HG03457 (cell line): ENCODE measurements around the gene FIGNL1.

Experiments
- ATAC-seq: cut with Tn5 transposase; IDR thresholded peaks from one replicate; pipeline ENCODE4 v1.9.1; 2021; ENCODE audit warnings: moderate number of reproducible peaks; ENCODE audit not compliant: unreplicated experiment

FIGNL1 gene

GRCh38 chr7:50449881-50450589 lies at the start of gene FIGNL1:
TSS of gene FIGNL1 (minus strand) at chr7:50450350. CDS start at chr7:50447287, 3,063 bp downstream.
- peak; percentile 86 for ATAC-seq

DNA sequence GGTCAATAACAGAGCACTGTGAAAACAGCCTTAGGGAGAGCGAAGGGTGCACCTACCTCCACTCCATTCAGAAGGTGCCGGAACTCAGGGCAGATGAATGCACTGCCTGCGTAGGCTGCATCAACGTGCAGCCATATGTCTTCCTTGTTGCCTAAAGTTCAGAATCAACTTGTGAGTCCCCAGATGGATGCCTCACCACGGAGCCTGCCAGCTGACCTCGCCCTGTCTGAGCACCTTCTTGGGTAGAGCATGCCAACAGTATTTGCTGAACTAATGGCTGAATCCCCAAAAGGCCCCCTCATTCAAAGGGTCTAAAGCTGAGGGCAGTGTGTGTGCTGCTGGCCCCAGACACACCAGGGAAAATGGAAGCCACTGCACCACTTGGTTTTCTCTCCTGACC lies 48.9 kb upstream of the FIGNL1 start:
- no peak for ATAC-seq

DNA sequence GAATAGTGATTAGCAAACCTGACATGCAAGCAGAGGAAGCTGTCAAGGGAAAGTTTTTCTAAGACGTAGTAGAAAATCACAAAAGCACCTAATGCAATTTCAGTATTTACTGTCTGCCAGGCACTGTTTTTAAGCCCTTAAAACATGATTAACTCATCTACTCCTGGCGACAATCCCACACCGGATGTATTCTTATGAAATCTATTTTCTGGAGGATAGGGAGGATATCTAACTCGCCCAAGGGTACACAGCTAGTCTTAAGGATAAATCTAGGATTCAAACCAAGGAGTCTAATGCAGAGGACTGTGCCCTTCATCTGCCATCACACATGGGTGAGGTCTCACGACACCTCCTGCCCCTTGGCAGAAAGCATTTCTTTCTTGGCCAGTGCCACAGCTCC lies 47.8 kb upstream of the FIGNL1 start:
- ATAC-seq, result no peak

- ATAC-seq, result no peak
Measured at GRCh38 chr7:50497068-50497642, 47.0 kb upstream of the FIGNL1 start.

GRCh38 chr7:50496569-50496968 lies 46.4 kb upstream of the FIGNL1 start:
- ATAC-seq, result no peak

- ATAC-seq, result no peak
Measured at GRCh38 chr7:50495746-50496145, 45.6 kb upstream of the FIGNL1 start.

DNA sequence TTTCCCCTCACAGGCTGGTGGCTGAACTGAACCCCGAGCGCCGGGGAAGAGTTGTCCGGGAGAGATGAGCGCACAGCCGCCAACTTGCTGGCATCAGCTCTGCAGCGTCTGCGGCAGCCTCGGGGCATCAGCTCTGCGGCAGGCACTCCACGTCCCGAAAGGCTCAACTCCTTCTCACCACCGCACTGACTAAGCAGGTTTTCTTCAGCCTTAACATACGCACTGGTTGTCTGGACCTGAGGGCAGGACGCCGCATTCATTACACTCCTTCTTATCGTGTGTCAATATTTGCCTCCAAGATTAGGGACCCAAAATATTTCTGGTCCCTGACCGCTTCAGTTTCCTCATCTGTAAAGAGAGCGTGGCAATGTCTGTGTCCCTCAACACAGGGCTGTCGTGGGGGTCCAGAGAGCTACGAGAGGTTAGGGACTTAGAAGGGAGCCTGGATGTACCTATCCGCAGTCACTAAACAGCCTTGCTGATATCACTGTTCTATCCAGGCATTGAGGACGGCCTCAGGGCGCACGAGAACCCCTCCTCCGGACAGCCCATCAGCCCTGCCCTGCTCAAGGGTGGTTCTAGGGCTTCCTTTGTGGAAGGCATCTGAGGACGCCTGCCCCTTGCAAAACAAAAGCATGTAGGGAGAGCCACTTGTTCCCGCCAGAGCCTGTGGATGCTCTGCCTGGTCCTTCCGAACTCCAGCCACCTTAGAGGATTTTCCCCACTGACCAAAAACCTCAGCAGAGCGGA lies 42.8 kb upstream of the FIGNL1 start:
- no peak for ATAC-seq

- ATAC-seq, result no peak
Measured at GRCh38 chr7:50491943-50492342, 41.8 kb upstream of the FIGNL1 start.

DNA sequence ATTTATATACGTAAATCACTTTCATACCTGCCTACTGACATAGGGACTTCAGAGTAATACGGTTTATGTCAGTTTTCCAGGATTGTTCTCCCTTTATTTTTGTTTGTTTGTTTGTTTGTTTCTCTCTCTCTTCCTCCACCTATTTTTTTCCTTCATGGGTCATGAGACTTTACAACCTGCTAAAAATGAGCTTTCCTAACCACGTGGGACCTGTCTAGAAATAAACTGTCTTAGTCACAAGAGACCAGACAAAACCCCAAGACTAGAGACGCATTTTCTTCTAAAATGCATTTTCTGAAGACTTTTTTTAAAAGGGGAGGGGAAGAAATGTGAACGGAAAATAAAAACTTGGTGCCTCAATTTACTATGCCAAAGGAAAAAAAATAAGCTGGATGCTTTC lies 41.1 kb upstream of the FIGNL1 start:
- no peak for ATAC-seq

DNA sequence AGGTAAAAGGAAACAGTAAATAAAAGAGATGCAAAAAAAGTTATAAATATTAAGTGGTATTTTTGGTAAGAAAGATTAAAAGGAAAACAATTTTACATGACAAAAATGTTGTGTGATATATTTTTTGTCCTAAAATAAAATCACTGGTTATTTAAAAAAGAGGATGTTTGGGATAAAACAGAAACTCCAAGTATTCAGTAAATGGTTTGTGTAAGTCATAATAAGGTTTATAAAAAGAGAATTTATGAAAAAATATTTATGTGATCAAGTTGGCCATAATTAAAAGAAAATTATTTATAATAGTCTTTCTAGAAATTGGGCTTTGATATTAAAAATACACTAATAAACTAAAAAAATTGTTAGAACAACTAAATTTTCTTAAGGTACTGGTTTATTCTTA lies 38.2 kb upstream of the FIGNL1 start:
- no peak for ATAC-seq

- ATAC-seq, result no peak
Measured at GRCh38 chr7:50486512-50486911, 36.4 kb upstream of the FIGNL1 start.

- no peak for ATAC-seq
Measured at GRCh38 chr7:50481867-50482266, 31.7 kb upstream of the FIGNL1 start.

GRCh38 chr7:50480797-50481196 lies 30.6 kb upstream of the FIGNL1 start:
- no peak for ATAC-seq

DNA sequence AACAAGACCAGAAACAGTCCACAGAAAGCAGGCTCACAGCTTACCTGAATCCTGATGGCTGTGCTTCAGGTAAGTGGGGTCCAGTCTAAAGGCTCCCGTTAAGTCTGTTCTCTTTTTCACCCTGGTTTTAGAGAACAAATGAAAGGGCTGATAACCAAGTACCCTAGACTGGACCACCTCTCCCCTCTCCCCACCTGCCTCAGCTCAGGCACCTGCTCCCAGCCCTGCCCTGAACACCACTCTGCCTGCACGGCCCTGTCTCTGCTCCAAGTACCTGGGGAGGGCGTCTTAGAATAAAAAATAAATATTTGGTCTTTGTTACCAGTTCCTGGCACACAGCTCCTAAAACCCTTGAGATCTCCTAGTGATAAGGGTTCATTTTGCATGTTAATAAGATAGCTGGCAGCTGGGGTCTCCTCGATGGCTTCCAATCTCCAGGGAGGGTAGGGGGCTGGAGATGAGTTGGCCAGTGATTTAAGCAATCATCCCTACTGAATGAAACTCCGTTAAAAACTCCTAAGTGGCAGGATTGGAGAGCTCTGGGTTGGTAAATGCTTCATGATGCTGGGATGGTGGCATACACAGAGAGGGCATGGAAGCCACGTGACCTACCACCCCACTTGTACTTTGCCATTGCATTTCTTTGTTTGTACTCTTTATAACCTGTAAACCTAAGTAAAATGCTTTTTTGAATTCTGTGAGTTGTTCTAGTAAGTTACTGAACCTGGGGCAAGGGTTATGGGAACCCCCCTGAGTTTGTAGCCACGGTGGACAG lies 29.8 kb upstream of the FIGNL1 start:
- no peak for ATAC-seq

DNA sequence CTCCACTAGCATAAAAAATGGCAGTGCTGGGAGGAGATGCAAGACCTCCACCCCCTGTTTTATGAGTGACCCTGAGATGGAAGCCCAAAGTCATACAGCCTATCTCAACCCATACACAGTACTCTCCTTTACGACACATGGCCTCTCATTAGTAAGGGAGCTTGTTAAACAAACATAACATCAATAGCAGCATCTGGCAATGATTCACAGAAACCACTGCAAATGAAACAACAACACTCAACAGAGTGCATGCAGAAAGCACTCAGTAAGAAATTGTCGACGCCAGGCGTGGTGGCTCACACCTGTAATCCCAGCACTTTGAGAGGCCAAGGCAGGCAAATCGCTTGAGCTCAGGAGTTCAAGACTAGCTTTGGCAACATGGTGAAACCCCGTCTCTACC lies 27.5 kb upstream of the FIGNL1 start:
- no peak for ATAC-seq

DNA sequence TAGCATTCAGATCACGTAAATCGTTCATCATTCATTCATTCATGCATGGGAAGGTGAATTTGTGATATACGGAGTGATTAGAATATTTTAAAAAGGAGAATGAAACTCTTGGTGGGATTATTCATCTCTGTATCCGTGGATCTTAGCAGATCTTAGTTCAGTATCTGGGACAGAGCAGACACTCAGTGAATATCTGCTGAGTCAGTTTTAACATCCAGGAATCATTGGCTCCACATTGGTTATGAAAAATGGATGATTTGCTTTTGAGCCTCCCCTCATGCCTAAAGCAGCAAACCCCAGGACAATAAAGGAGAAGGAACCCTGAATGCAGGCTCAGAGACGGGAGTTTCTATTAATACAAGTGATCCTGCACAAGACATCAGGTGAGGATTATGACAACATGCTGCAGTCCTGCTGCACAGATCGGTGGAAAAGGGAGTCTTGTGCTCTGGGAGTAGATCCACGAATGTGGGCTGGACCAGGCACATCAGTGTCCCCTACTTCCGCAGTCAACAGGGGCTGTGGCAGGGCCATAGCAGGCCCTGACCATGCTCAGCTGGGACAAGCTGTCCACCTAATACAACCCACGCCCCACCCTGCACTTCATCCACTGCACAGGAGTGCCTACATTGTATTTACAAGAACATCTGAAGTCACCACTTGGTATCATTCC lies 26.9 kb upstream of the FIGNL1 start:
- ATAC-seq, result no peak

GRCh38 chr7:50475340-50475739 lies 25.2 kb upstream of the FIGNL1 start:
- ATAC-seq, result no peak

DNA sequence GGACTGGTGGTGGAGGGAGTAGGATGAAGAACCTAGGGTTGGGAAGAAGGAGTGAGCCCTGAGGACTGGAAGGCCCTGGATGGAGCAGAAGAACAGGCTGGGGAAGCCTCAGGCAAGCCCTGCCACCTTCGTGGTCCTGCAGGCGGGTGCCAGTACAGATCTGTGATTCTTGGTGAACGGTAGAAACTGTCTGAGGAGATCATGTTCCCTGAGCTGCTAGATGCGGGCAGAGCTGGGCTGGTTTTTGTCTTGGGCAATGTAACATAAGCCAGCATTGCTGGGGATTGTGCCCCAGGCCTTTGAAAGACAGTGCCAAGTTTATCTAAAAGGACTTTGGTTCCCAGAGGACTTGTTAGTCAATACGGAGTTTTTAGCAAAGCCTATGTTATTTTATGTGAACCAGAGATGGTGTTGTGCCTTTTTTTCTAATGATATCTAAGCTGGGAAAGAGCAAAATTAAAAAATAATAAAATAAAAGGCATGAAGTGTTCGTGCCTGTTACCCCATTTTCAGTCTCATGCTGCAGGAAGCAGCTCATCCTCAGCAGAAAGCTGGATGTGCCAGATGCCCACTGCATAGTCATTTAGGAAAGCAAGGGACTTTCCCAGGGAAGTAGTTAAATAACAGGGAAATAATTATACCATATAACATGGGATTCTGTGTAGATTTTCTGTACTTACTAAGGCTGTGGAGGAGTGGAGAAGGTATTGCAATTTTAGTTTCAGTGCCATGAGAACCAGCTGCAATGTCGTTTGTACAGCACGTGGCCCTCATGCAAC lies 24.4 kb upstream of the FIGNL1 start:
- no peak for ATAC-seq

GRCh38 chr7:50473531-50473930 lies 23.4 kb upstream of the FIGNL1 start:
- ATAC-seq, result no peak

DNA sequence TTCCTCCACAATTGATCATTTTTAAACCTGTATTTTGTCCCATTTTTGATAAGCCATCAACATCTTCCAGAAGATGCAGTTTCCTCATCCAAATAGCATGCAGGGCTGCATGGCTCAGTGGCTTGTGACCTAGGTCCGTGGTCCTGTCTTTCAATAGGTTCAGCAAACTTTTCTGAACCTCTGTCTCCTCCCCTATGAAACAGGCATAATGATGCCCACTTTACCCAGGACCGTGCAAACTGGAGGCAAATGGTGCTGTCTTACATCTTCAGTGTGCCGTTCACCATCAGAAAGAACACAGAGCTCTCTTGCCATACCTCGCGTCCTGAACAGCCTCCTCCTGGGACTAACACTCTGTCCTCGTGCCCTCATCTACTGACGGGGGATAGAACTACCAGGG lies 22.3 kb upstream of the FIGNL1 start:
- no peak for ATAC-seq
